HG03442 (cell line): ENCODE results near the gene ZNF740.
A peak's percentile ranks its signal among the peaks of the same experiment; 100 is the strongest.
"Not testable (repeated sequence)": the region's sequence is repeated elsewhere in the genome, so short reads cannot be mapped to it uniquely, and the experiment has no call there.

ENCODE experiments used
- ATAC-seq: cut with Tn5 transposase; IDR thresholded peaks from one replicate; pipeline ENCODE4 v1.9.1; 2021; ENCODE audit warnings: mild to moderate bottlenecking, moderate library complexity; ENCODE audit not compliant: unreplicated experiment

Gene ZNF740

DNA sequence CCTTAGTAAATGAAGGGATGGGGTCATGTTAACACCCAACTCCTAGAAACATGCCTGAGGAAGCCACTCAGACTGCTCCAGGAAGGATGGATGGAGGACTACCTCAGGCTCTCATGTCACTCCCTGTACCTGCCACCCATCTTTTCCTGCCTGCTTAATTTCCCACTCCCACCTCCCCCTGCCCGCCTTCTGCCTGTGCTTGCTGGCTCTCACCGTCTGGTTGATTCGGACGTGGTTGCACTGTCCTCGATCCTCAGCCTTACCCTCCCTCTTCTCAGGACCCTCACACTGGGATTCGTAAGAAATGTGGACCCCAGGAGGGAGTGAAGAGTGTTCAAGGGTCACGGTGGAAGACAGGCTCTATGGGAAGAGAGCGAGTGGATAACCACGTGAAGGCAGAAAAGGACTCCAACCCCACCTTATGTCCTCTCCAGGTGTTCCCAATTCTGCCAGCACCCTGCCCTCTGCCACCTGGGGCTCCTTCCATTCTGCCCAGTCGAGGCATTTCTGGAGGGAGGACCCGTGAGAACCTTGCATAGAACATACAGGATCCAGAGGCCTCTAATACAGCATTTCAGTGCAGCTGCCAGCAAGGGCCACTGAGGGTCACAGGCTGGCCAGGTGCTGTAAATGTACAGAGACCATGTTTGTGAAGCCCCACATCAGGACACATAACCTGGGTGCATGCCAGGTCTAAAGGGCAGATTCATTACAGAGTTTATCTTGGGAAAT, 13.6 kb downstream of the ZNF740 start:
- no peak for ATAC-seq

DNA sequence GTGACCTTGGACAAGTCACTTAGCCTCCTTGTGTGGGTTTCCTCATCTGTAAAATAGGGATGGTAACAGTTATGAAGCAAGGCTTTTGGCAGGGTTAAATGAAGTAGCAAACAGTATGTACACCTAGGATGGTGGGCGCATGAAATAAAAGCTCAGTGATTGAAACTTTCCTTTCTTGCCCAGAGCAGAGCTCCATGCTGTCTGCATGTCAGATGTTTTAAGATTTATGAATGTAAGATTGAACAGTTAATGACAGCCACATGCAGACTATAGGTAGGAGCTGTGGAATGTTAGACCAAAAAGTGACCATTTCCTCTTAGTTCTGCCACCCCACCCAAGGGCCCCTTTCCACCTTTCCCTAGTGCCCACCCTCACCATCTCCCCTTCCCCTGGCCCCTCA, 14.5 kb downstream of the ZNF740 start:
- ATAC-seq = no peak

GRCh38 chr12:53195516-53196420, 15.2 kb downstream of the ZNF740 start:
- ATAC-seq = no peak

GRCh38 chr12:53196486-53196885, 16.0 kb downstream of the ZNF740 start:
- ATAC-seq = no peak

GRCh38 chr12:53197011-53197640, 16.6 kb downstream of the ZNF740 start:
- no peak for ATAC-seq

- no peak for ATAC-seq
These were observed 18.1 kb downstream of the ZNF740 start for GRCh38 chr12:53198486-53199110.

GRCh38 chr12:53199700-53200099, 19.2 kb downstream of the ZNF740 start:
- no peak for ATAC-seq

DNA sequence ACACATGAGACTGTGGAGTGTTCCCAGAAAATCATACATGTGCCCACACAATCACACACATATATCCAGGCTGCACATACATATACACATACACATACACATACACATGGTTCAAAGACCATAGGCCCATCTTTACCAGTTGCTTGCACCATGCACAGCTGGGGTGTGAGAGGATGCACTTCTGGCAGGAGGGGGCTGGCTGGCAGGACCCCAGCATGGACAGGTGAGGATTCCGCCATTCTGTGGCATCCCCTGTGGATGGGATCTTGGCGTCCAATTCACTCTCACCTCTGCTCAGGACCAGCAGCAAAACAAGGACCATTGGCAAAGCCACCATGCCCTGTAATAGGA, 19.6 kb downstream of the ZNF740 start:
- ATAC-seq = no peak

- ATAC-seq = no peak
These were observed 20.1 kb downstream of the ZNF740 start for GRCh38 chr12:53200458-53201176.

- ATAC-seq = no peak
These were observed 20.6 kb downstream of the ZNF740 start for GRCh38 chr12:53201177-53201541.

- ATAC-seq = no peak
These were observed 21.1 kb downstream of the ZNF740 start for GRCh38 chr12:53201639-53202038.

DNA sequence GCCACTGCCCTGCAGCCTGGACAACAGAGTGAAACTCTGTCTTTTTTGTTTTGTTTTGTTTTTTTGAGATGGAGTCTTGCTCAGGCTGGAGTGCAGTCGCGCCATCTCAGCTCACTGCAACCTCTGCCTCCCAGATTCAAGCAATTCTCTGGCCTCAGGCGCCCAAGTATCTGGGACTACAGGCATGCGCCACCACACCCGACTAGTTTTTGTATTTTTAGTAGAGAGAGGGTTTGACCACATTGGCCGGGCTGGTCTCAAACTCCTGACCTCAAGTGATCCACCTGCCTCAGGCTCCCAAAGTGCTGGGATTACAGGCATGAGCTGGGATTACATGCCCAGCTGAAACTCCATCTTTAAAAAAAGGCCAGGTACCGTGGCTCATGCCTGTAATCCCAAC, 21.8 kb downstream of the ZNF740 start:
- ATAC-seq = not testable (repeated sequence)

- ATAC-seq = no peak
These were observed 23.8 kb downstream of the ZNF740 start for GRCh38 chr12:53204351-53204750.

- peak; percentile 78 for ATAC-seq
These were observed 25.4 kb downstream of the ZNF740 start for GRCh38 chr12:53205747-53206419.

DNA sequence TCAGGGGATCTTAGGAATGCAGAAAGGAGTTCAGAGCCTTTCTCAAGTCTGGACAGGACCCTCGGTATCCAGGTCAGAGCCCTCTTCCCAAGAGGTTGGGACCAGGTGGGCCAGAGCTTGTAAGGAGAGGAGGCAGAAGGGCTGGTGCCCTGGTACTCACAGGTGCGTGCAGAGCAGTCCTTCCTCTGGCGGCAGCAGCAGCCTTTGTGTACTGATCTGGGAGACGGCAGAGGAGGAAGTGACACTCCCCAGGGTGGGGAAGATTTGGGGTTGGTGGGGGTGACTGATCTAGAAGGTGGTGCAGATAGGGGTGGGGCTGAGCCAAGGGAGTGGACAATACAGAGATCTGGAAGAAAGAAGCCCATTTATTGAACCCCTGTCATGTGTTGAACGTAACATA, 26.5 kb downstream of the ZNF740 start, which contains the start of gene ITGB7:
Gene ITGB7 (minus strand): TSS at position 210 of the 400 bp plus-strand sequence. CDS start 6,808 bp downstream, outside the sequence.
- ATAC-seq = peak; percentile 41

GRCh38 chr12:53208435-53208834, 27.9 kb downstream of the ZNF740 start:
- ATAC-seq = no peak

GRCh38 chr12:53208877-53209463, 28.4 kb downstream of the ZNF740 start:
- ATAC-seq = no peak

- no peak for ATAC-seq
These were observed 30.3 kb downstream of the ZNF740 start for GRCh38 chr12:53210843-53211242.
